ENCODE measurements around the gene MVK. TPM values are rescaled to one million over a fixed set of nuclear protein-coding genes. Genes with fewer than 3 reads are reported as not detected.
A peak's percentile ranks its signal among the peaks of the same experiment; 100 is the strongest.

Gene MVK
- total and polyA plus RNA-seq, 2 experiments from 2014 or later: 18.3 to 34.3 TPM

- Histone ChIP-seq H2AFZ (no peak overlapping the region), H3K4me1 (ENCODE audit: insufficient read depth) (peaks cover 12% of the 10 kb centered on the region), H4K20me1 (ENCODE audit: insufficient read depth, poor library complexity, severe bottlenecking) (no peaks in the 10 kb centered on the region), H3K79me2 (peaks cover 39% of the 10 kb centered on the region), H3K4me2 (peak overlapping the region; percentile 85), H3K9me3 (ENCODE audit: low read depth) (no peaks in the 10 kb centered on the region), H3K4me3 (no peak overlapping the region), H3K27ac (no peak overlapping the region), H3K9me2 (replicated peaks; ENCODE audit: insufficient read depth) (no peaks in the 10 kb centered on the region), H3K36me3 (replicated peaks; ENCODE audit: insufficient read depth, low read depth) (peaks cover 2% of the 10 kb centered on the region), H3K27me3 (no peaks in the 10 kb centered on the region)
- no peak for TF ChIP-seq EZH2phosphoT487 (IDR thresholded peaks at IDR 0.05; ENCODE audit: low read depth, severe bottlenecking, unreplicated experiment)
- no peak for DNase-seq (ENCODE audit: low spot score)
- WGBS (ENCODE audit: low lambda C conversion rate, missing lambda C conversion rate): 79% methylated on average over 3 of the region's 3 CpGs
Observed at GRCh38 chr12:109575683-109576082, 2.1 kb downstream of the MVK start.

GRCh38 chr12:109577311-109577710, 3.7 kb downstream of the MVK start:
- H3K9me3 ChIP-seq (ENCODE audit: low read depth): no peaks in the 10 kb centered on the region
- no peaks in the 10 kb centered on the region for H3K9me2 ChIP-seq (replicated peaks; ENCODE audit: insufficient read depth)
- peaks cover 7% of the 10 kb centered on the region for H3K4me1 ChIP-seq (ENCODE audit: insufficient read depth)
- H3K79me2 ChIP-seq: peaks cover 31% of the 10 kb centered on the region
- DNase-seq (ENCODE audit: low spot score): no peak
- H2AFZ ChIP-seq: no peak overlapping the region
- no peaks in the 10 kb centered on the region for H4K20me1 ChIP-seq (ENCODE audit: insufficient read depth, poor library complexity, severe bottlenecking)
- TF ChIP-seq EZH2 (IDR thresholded peaks at IDR 0.05; ENCODE audit: borderline replicate concordance) (no peak), CTCF (IDR thresholded peaks at IDR 0.05; ENCODE audit: poor library complexity) (no peak), EZH2phosphoT487 (IDR thresholded peaks at IDR 0.05; ENCODE audit: low read depth, severe bottlenecking, unreplicated experiment) (no peak)
- 91% methylated on average over 1 of the region's 1 CpG for WGBS (ENCODE audit: low lambda C conversion rate, missing lambda C conversion rate)
- no peak overlapping the region for H3K4me3 ChIP-seq
- no peaks in the 10 kb centered on the region for H3K27me3 ChIP-seq
- peaks cover 2% of the 10 kb centered on the region for H3K36me3 ChIP-seq (replicated peaks; ENCODE audit: insufficient read depth, low read depth)
- H3K27ac ChIP-seq: no peak overlapping the region
- no peak overlapping the region for H3K4me2 ChIP-seq

DNA sequence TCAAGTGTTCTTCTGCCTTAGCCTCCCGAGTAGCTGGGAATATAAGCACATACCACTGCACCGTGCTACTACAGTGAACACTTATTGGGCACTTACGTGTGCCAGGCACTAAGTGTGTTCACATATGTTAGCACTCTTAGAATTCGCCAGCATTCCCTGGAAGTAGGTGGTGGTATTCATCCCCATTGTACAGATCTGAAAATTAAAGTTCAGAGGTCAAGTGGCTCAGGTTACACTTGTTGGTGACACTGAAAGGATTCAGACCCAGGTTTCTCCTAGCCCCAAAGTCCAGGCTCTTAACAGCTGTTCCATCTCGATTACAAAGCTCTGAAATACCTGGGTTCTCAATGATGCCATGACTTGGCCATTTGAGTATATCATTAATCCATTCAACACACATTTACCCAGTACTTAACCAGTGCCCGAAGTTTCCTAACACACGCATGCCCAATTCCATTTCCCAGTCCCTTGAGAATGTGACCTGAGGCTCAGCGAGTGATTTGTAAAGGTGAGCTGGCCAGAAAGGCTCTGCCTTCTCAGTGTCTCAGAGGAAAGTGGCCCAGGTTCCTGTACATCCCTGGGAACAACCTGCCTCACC, 4.8 kb downstream of the MVK start:
- H3K79me2 ChIP-seq: peaks cover 26% of the 10 kb centered on the region
- no peaks in the 10 kb centered on the region for H3K27me3 ChIP-seq
- peaks cover 2% of the 10 kb centered on the region for H3K36me3 ChIP-seq (replicated peaks; ENCODE audit: insufficient read depth, low read depth)
- no peak overlapping the region for H3K4me3 ChIP-seq
- H3K9me2 ChIP-seq (replicated peaks; ENCODE audit: insufficient read depth): no peaks in the 10 kb centered on the region
- no peaks in the 10 kb centered on the region for H3K9me3 ChIP-seq (ENCODE audit: low read depth)
- no peaks in the 10 kb centered on the region for H3K4me1 ChIP-seq (ENCODE audit: insufficient read depth)
- no peak overlapping the region for H3K4me2 ChIP-seq
- no peak overlapping the region for H3K27ac ChIP-seq
- no peak for DNase-seq (ENCODE audit: low spot score)
- 82% methylated on average over 8 of the region's 8 CpGs for WGBS (ENCODE audit: low lambda C conversion rate, missing lambda C conversion rate)
- no peak overlapping the region for H2AFZ ChIP-seq
- H4K20me1 ChIP-seq (ENCODE audit: insufficient read depth, poor library complexity, severe bottlenecking): no peaks in the 10 kb centered on the region
- TF ChIP-seq EZH2phosphoT487 (IDR thresholded peaks at IDR 0.05; ENCODE audit: low read depth, severe bottlenecking, unreplicated experiment) (no peak), CTCF (IDR thresholded peaks at IDR 0.05; ENCODE audit: poor library complexity) (no peak), EZH2 (IDR thresholded peaks at IDR 0.05; ENCODE audit: borderline replicate concordance) (no peak)

GRCh38 chr12:109579639-109580038, 6.0 kb downstream of the MVK start:
- TF ChIP-seq CTCF (IDR thresholded peaks at IDR 0.05; ENCODE audit: poor library complexity) (no peak), EZH2 (IDR thresholded peaks at IDR 0.05; ENCODE audit: borderline replicate concordance) (no peak), EZH2phosphoT487 (IDR thresholded peaks at IDR 0.05; ENCODE audit: low read depth, severe bottlenecking, unreplicated experiment) (no peak)
- H3K4me2 ChIP-seq: no peak overlapping the region
- no peak overlapping the region for H3K27ac ChIP-seq
- H3K9me2 ChIP-seq (replicated peaks; ENCODE audit: insufficient read depth): no peaks in the 10 kb centered on the region
- no peak for DNase-seq (ENCODE audit: low spot score)
- peaks cover 18% of the 10 kb centered on the region for H3K79me2 ChIP-seq
- H3K4me3 ChIP-seq: no peak overlapping the region
- H3K27me3 ChIP-seq: no peaks in the 10 kb centered on the region
- no peaks in the 10 kb centered on the region for H4K20me1 ChIP-seq (ENCODE audit: insufficient read depth, poor library complexity, severe bottlenecking)
- H2AFZ ChIP-seq: no peak overlapping the region
- H3K9me3 ChIP-seq (ENCODE audit: low read depth): no peaks in the 10 kb centered on the region
- H3K4me1 ChIP-seq (ENCODE audit: insufficient read depth): no peaks in the 10 kb centered on the region
- peaks cover 2% of the 10 kb centered on the region for H3K36me3 ChIP-seq (replicated peaks; ENCODE audit: insufficient read depth, low read depth)
- WGBS (ENCODE audit: low lambda C conversion rate, missing lambda C conversion rate): 90% methylated on average over 7 of the region's 7 CpGs
